ENCODE results near the gene BFSP2.

The BFSP2 gene

GRCh38 chr3:133453383-133453782 is 53.5 kb downstream of the BFSP2 start:
- Histone ChIP-seq H3K9ac (ENCODE audit: low read length) (no peak overlapping the region), H3K79me2 (ENCODE audit: insufficient read depth, low read length) (peaks cover 14% of the 10 kb centered on the region), H3K4me2 (ENCODE audit: low read depth, low read length, poor library complexity, severe bottlenecking) (no peak overlapping the region), H3K27ac (ENCODE audit: low read depth, low read length) (no peak overlapping the region), H3K27me3 (ENCODE audit: low read length) (no peaks in the 10 kb centered on the region), H2AFZ (ENCODE audit: low read depth, low read length, severe bottlenecking) (no peak overlapping the region), H3K36me3 (ENCODE audit: low read length) (no peaks in the 10 kb centered on the region), H3K9me3 (ENCODE audit: insufficient read depth, low read length) (no peaks in the 10 kb centered on the region), H3K9me2 (replicated peaks; ENCODE audit: insufficient read depth, low read length) (no peaks in the 10 kb centered on the region), H3F3A (ENCODE audit: insufficient read depth) (peaks cover 6% of the 10 kb centered on the region; the same call in 1 of the 2 replicates), H4K20me1 (ENCODE audit: low read depth, low read length) (no peaks in the 10 kb centered on the region), H3K4me3 (ENCODE audit: insufficient read depth, low read length, poor library complexity, severe bottlenecking) (no peak overlapping the region)
- TF ChIP-seq EZH2phosphoT487 (conservative IDR thresholded peaks at IDR 0.05; ENCODE audit: low read length) = no peak

- H3K27me3 ChIP-seq (ENCODE audit: low read length) = no peaks in the 10 kb centered on the region
- no peaks in the 10 kb centered on the region for H4K20me1 ChIP-seq (ENCODE audit: low read depth, low read length)
- H3F3A ChIP-seq (ENCODE audit: insufficient read depth) = 0 out of 2 replicates have a peak, but pooled peaks cover 5% of the 10 kb centered on the region
- no peaks in the 10 kb centered on the region for H3K9me2 ChIP-seq (replicated peaks; ENCODE audit: insufficient read depth, low read length)
- no peak overlapping the region for H3K4me3 ChIP-seq (ENCODE audit: insufficient read depth, low read length, poor library complexity, severe bottlenecking)
- no peak overlapping the region for H2AFZ ChIP-seq (ENCODE audit: low read depth, low read length, severe bottlenecking)
- H3K4me2 ChIP-seq (ENCODE audit: low read depth, low read length, poor library complexity, severe bottlenecking) = no peak overlapping the region
- H3K9me3 ChIP-seq (ENCODE audit: insufficient read depth, low read length) = no peaks in the 10 kb centered on the region
- no peaks in the 10 kb centered on the region for H3K36me3 ChIP-seq (ENCODE audit: low read length)
- peaks cover 14% of the 10 kb centered on the region for H3K79me2 ChIP-seq (ENCODE audit: insufficient read depth, low read length)
- TF ChIP-seq CTCF (IDR thresholded peaks at IDR 0.05; ENCODE audit: insufficient read depth, low read length, poor library complexity, severe bottlenecking) = no peak
- TF ChIP-seq EZH2phosphoT487 (conservative IDR thresholded peaks at IDR 0.05; ENCODE audit: low read length) = no peak
- H3K27ac ChIP-seq (ENCODE audit: low read depth, low read length) = no peak overlapping the region
- no peak overlapping the region for H3K9ac ChIP-seq (ENCODE audit: low read length)
Measured at GRCh38 chr3:133455281-133455680, 55.4 kb downstream of the BFSP2 start.

GRCh38 chr3:133455960-133456359 is 56.1 kb downstream of the BFSP2 start:
- Histone ChIP-seq H3K4me2 (ENCODE audit: low read depth, low read length, poor library complexity, severe bottlenecking) (no peak overlapping the region), H3K4me3 (ENCODE audit: insufficient read depth, low read length, poor library complexity, severe bottlenecking) (no peak overlapping the region), H3F3A (ENCODE audit: insufficient read depth) (0 out of 2 replicates have a peak, but pooled peaks cover 5% of the 10 kb centered on the region), H3K27me3 (ENCODE audit: low read length) (no peaks in the 10 kb centered on the region), H2AFZ (ENCODE audit: low read depth, low read length, severe bottlenecking) (no peak overlapping the region), H3K27ac (ENCODE audit: low read depth, low read length) (no peak overlapping the region), H4K20me1 (ENCODE audit: low read depth, low read length) (no peaks in the 10 kb centered on the region), H3K9ac (ENCODE audit: low read length) (no peak overlapping the region), H3K36me3 (ENCODE audit: low read length) (no peaks in the 10 kb centered on the region), H3K79me2 (ENCODE audit: insufficient read depth, low read length) (peaks cover 14% of the 10 kb centered on the region), H3K9me2 (replicated peaks; ENCODE audit: insufficient read depth, low read length) (no peaks in the 10 kb centered on the region), H3K9me3 (ENCODE audit: insufficient read depth, low read length) (no peaks in the 10 kb centered on the region)
- TF ChIP-seq EZH2phosphoT487 (conservative IDR thresholded peaks at IDR 0.05; ENCODE audit: low read length) = no peak
- TF ChIP-seq CTCF (IDR thresholded peaks at IDR 0.05; ENCODE audit: insufficient read depth, low read length, poor library complexity, severe bottlenecking) = no peak

GRCh38 chr3:133457025-133457424 is 57.2 kb downstream of the BFSP2 start:
- Histone ChIP-seq H3K27ac (ENCODE audit: low read depth, low read length) (no peak overlapping the region), H3K9me2 (replicated peaks; ENCODE audit: insufficient read depth, low read length) (no peaks in the 10 kb centered on the region), H3K4me2 (ENCODE audit: low read depth, low read length, poor library complexity, severe bottlenecking) (no peak overlapping the region), H3K79me2 (ENCODE audit: insufficient read depth, low read length) (peaks cover 14% of the 10 kb centered on the region), H3K27me3 (ENCODE audit: low read length) (no peaks in the 10 kb centered on the region), H4K20me1 (ENCODE audit: low read depth, low read length) (no peaks in the 10 kb centered on the region), H3K9me3 (ENCODE audit: insufficient read depth, low read length) (no peaks in the 10 kb centered on the region), H3K9ac (ENCODE audit: low read length) (no peak overlapping the region), H3K4me3 (ENCODE audit: insufficient read depth, low read length, poor library complexity, severe bottlenecking) (no peak overlapping the region), H3F3A (ENCODE audit: insufficient read depth) (0 out of 2 replicates have a peak, but pooled peaks cover 9% of the 10 kb centered on the region), H2AFZ (ENCODE audit: low read depth, low read length, severe bottlenecking) (no peak overlapping the region), H3K36me3 (ENCODE audit: low read length) (no peaks in the 10 kb centered on the region)
- no peak for TF ChIP-seq EZH2phosphoT487 (conservative IDR thresholded peaks at IDR 0.05; ENCODE audit: low read length)
- no peak for TF ChIP-seq CTCF (IDR thresholded peaks at IDR 0.05; ENCODE audit: insufficient read depth, low read length, poor library complexity, severe bottlenecking)
